Mesenchymal stem cell (in vitro differentiated cells and primary cell): ENCODE data around the gene USB1.
"Not testable (repeated sequence)": the region's sequence is repeated elsewhere in the genome, so short reads cannot be mapped to it uniquely, and the experiment has no call there.

ENCODE experiments used
- DNase-seq: peaks from one replicate; pipeline ENCODE4 v3.0.0-alpha.2; 2013
- H2AFZ ChIP-seq: one replicate; pipeline ENCODE4 v1.6.1; 2013; ENCODE audit warnings: low read depth, mild to moderate bottlenecking, control low read depth, inconsistent platforms, low read length, moderate library complexity
- H2AK5ac ChIP-seq: 2 replicates; pipeline ENCODE4 v1.6.1; 2013; ENCODE audit warnings: low read length, moderate library complexity, mild to moderate bottlenecking, inconsistent platforms; ENCODE audit not compliant: severe bottlenecking
- H2BK120ac ChIP-seq: one replicate; pipeline ENCODE4 v1.6.1; 2013; ENCODE audit warnings: low read depth, mild to moderate bottlenecking, inconsistent platforms, low read length, moderate library complexity
- H2BK12ac ChIP-seq, 2 experiments: one replicate each; pipeline ENCODE4 v1.6.1; 2013; ENCODE audit warnings: inconsistent platforms in 2 of 2, low read length in 2 of 2, mild to moderate bottlenecking in 2 of 2, moderate library complexity in 2 of 2, control low read depth in 1 of 2
- H2BK15ac ChIP-seq: one replicate; pipeline ENCODE4 v1.6.1; 2013; ENCODE audit warnings: mild to moderate bottlenecking, low read depth, inconsistent platforms; ENCODE audit not compliant: poor library complexity, severe bottlenecking
- H2BK5ac ChIP-seq: 2 replicates; pipeline ENCODE4 v1.6.1; 2013; ENCODE audit warnings: low read depth, mild to moderate bottlenecking, low read length, control low read depth, inconsistent platforms; ENCODE audit not compliant: poor library complexity, severe bottlenecking
- H3K14ac ChIP-seq, 2 experiments: one replicate each; pipeline ENCODE4 v1.6.1; 2013; ENCODE audit warnings: inconsistent platforms in 2 of 2, low read length in 2 of 2, control low read depth in 1 of 2, mild to moderate bottlenecking in 1 of 2, moderate library complexity in 1 of 2
- H3K18ac ChIP-seq, 2 experiments: one replicate each; pipeline ENCODE4 v1.6.1; 2013; ENCODE audit warnings: inconsistent platforms in 2 of 2, low read length in 2 of 2, control low read depth in 1 of 2, low read depth in 1 of 2, mild to moderate bottlenecking in 1 of 2
- H3K23ac ChIP-seq, 2 experiments: one replicate each; pipeline ENCODE4 v1.6.1; 2013; ENCODE audit warnings: inconsistent platforms in 2 of 2, low read length in 2 of 2, mild to moderate bottlenecking in 2 of 2, moderate library complexity in 2 of 2, control low read depth in 1 of 2
- H3K27ac ChIP-seq: 2 replicates; pipeline ENCODE4 v1.5.1; 2013; ENCODE audit warnings: mild to moderate bottlenecking, moderate library complexity, low read length, control low read depth, inconsistent platforms; ENCODE audit not compliant: poor library complexity, severe bottlenecking
- H3K27me3 ChIP-seq, 2 experiments: 2 replicates each; pipeline versions ENCODE4 v1.6.1 to v1.7.0; 2013; ENCODE audit warnings: low read length in 2 of 2, mild to moderate bottlenecking in 2 of 2, moderate library complexity in 2 of 2, control low read depth in 1 of 2, inconsistent platforms in 1 of 2; ENCODE audit not compliant: control insufficient read depth in 1 of 2, insufficient read depth in 1 of 2
- H3K36me3 ChIP-seq, 2 experiments: 2 replicates each; pipeline versions ENCODE4 v1.6.1 to v1.7.0; 2013; ENCODE audit warnings: low read length in 2 of 2, control low read depth in 1 of 2, inconsistent platforms in 1 of 2, low read depth in 1 of 2, mild to moderate bottlenecking in 1 of 2; ENCODE audit not compliant: insufficient read depth in 2 of 2, control insufficient read depth in 1 of 2
- H3K4ac ChIP-seq, 2 experiments: one replicate each; pipeline ENCODE4 v1.6.1; 2013; ENCODE audit warnings: inconsistent platforms in 2 of 2, low read length in 2 of 2, mild to moderate bottlenecking in 2 of 2, moderate library complexity in 2 of 2, control low read depth in 1 of 2, low read depth in 1 of 2
- H3K4me1 ChIP-seq: 2 replicates; pipeline ENCODE4 v1.6.1; 2013; ENCODE audit warnings: low read depth, low read length, control low read depth; ENCODE audit not compliant: control insufficient read depth, insufficient read depth
- H3K4me2 ChIP-seq: 2 replicates; pipeline ENCODE4 v1.6.1; 2013; ENCODE audit warnings: low read length, mild to moderate bottlenecking, inconsistent platforms; ENCODE audit not compliant: poor library complexity, severe bottlenecking
- H3K4me3 ChIP-seq, 2 experiments: 2 replicates each; pipeline versions ENCODE4 v1.5.1 to v1.7.0; 2013; ENCODE audit warnings: low read length in 2 of 2, mild to moderate bottlenecking in 2 of 2, control low read depth in 1 of 2, low read depth in 1 of 2; ENCODE audit not compliant: insufficient read depth in 1 of 2
- H3K79me1 ChIP-seq: replicated peaks from 2 replicates; pipeline ENCODE4 v1.6.1; 2013; ENCODE audit warnings: mild to moderate bottlenecking, control low read depth, low read length, inconsistent platforms; ENCODE audit not compliant: poor library complexity, severe bottlenecking
- H3K9ac ChIP-seq: 2 replicates; pipeline ENCODE4 v1.7.0; 2013; ENCODE audit warnings: mild to moderate bottlenecking, low read length, moderate library complexity
- H3K9me3 ChIP-seq: 2 replicates; pipeline ENCODE4 v1.7.0; 2013; ENCODE audit warnings: mild to moderate bottlenecking, low read length; ENCODE audit not compliant: control insufficient read depth
- H4K8ac ChIP-seq: one replicate; pipeline ENCODE4 v1.6.1; 2013; ENCODE audit warnings: inconsistent platforms, mild to moderate bottlenecking, low read length, moderate library complexity
- H4K91ac ChIP-seq: one replicate; pipeline ENCODE4 v1.6.1; 2013; ENCODE audit warnings: mild to moderate bottlenecking, low read length, inconsistent platforms
- WGBS: methylation state at CpG from one replicate; pipeline ENCODE4 v1.1.7; 2013; ENCODE audit warnings: mixed read lengths; 5-methylcytosine and 5-hydroxymethylcytosine counted together

USB1 gene

GRCh38 chr16:58004736-58005135 lies 3.5 kb downstream of the USB1 start:
- not testable (repeated sequence) for H2AFZ ChIP-seq, H3K4me2 ChIP-seq, H4K8ac ChIP-seq, H2BK120ac ChIP-seq, H3K27ac ChIP-seq, H3K9me3 ChIP-seq, H3K23ac ChIP-seq, H3K4me3 ChIP-seq, H2BK15ac ChIP-seq, H3K27me3 ChIP-seq, H3K4ac ChIP-seq, H3K14ac ChIP-seq, H3K18ac ChIP-seq, DNase-seq, H4K91ac ChIP-seq, H3K4me1 ChIP-seq, H3K9ac ChIP-seq, H2BK12ac ChIP-seq, H2AK5ac ChIP-seq, H2BK5ac ChIP-seq
- Histone ChIP-seq H3K36me3 (peaks cover 26 to 31% of the 10 kb centered on the region in 2 experiments), H3K79me1 (peaks cover 27% of the 10 kb centered on the region)
- 91% methylated on average over 11 of the region's 12 CpGs for WGBS

DNA sequence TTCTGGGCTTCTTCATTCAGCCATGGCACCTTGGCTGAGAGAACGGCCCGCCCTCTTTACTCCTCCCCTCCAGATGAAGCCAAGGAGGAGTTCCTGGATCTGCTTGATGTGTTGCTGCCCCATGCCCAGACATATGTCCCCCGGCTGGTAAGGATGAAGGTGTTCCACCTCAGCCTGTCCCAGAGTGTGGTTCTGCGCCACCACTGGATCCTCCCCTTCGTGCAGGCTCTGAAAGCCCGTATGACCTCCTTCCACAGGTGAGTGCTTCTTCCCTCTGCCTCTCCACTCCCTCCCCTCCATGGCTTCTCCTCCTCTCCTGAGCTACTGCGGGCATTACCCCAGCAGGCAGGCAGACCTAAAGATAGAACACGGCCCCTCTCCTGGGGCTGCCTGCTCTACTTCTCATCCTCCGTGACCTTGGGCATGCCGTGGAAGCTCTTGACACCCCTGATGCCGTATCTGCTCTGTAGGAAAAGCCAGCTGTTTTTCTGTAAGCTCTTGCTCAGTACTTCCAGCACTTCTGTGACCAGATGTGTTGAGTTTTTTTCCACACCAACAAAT lies 8.7 kb downstream of the USB1 start:
- Histone ChIP-seq H3K14ac (no peak overlapping the region), H3K27me3 (no peaks in the 10 kb centered on the region), H2BK120ac (no peak overlapping the region), H3K4me2 (no peak overlapping the region), H3K9me3 (no peaks in the 10 kb centered on the region), H4K8ac (peak overlapping the region; percentile 19), H3K9ac (no peak overlapping the region), H3K4ac (no peak overlapping the region), H3K79me1 (peaks cover 16% of the 10 kb centered on the region), H2AK5ac (peak overlapping the region; percentile 47), H4K91ac (no peak overlapping the region), H3K18ac (no peak overlapping the region), H3K23ac (no peak overlapping the region), H2BK15ac (no peak overlapping the region), H3K36me3 (peaks cover 35 to 49% of the 10 kb centered on the region in 2 experiments), H2BK5ac (no peak overlapping the region), H2BK12ac (no peak overlapping the region), H3K4me1 (peaks cover 13% of the 10 kb centered on the region), H3K4me3 (no peak overlapping the region), H3K27ac (no peak overlapping the region), H2AFZ (no peak overlapping the region)
- no peak for DNase-seq
- WGBS, result 82% methylated on average over 11 of the region's 11 CpGs

GRCh38 chr16:58010886-58011285 lies 9.7 kb downstream of the USB1 start:
- WGBS, result 53% methylated on average over 2 of the region's 3 CpGs
- H3K23ac ChIP-seq, result no peak overlapping the region
- H3K9me3 ChIP-seq, result no peaks in the 10 kb centered on the region
- H3K27ac ChIP-seq, result peak overlapping the region; percentile 25
- H3K14ac ChIP-seq, result no peak overlapping the region
- H3K18ac ChIP-seq, result no peak overlapping the region
- H2AK5ac ChIP-seq, result no peak overlapping the region
- H2BK5ac ChIP-seq, result no peak overlapping the region
- H3K79me1 ChIP-seq, result peaks cover 18% of the 10 kb centered on the region
- H2BK120ac ChIP-seq, result no peak overlapping the region
- no peak overlapping the region for H3K4me3 ChIP-seq
- H2BK15ac ChIP-seq, result no peak overlapping the region
- H4K91ac ChIP-seq, result no peak overlapping the region
- no peak overlapping the region for H3K4me2 ChIP-seq
- H3K4ac ChIP-seq, result no peak overlapping the region
- H3K9ac ChIP-seq, result no peak overlapping the region
- peaks cover 13% of the 10 kb centered on the region for H3K4me1 ChIP-seq
- H2BK12ac ChIP-seq, result no peak overlapping the region
- no peak for DNase-seq
- no peaks in the 10 kb centered on the region for H3K27me3 ChIP-seq
- peaks cover 35 to 45% of the 10 kb centered on the region in 2 experiments for H3K36me3 ChIP-seq
- no peak overlapping the region for H4K8ac ChIP-seq
- no peak overlapping the region for H2AFZ ChIP-seq

GRCh38 chr16:58011652-58012051 lies 10.4 kb downstream of the USB1 start:
- Histone ChIP-seq H3K27ac (peak overlapping the region; percentile 34), H3K4ac (no peak overlapping the region), H3K9me3 (no peaks in the 10 kb centered on the region), H4K8ac (no peak overlapping the region), H3K9ac (no peak overlapping the region), H3K79me1 (peaks cover 21% of the 10 kb centered on the region), H3K14ac (no peak overlapping the region), H3K36me3 (peaks cover 33 to 40% of the 10 kb centered on the region in 2 experiments), H3K18ac (no peak overlapping the region), H2BK15ac (no peak overlapping the region), H3K23ac (no peak overlapping the region), H2BK12ac (no peak overlapping the region), H2AK5ac (peak overlapping the region; percentile 12), H2AFZ (no peak overlapping the region), H2BK5ac (no peak overlapping the region), H4K91ac (no peak overlapping the region), H3K4me2 (no peak overlapping the region), H3K27me3 (no peaks in the 10 kb centered on the region), H3K4me1 (peaks cover 13% of the 10 kb centered on the region), H2BK120ac (no peak overlapping the region), H3K4me3 (no peak overlapping the region)
- 11% methylated on average over 3 of the region's 3 CpGs for WGBS
- DNase-seq, result peak; percentile 86
